GM12874 (cell line): ENCODE measurements around the gene DIPK2A.

Source experiments
- CTCF ChIP-seq: IDR thresholded peaks from 2 replicates; pipeline ENCODE4 v1.5.1; 2011; ENCODE audit warnings: low read depth, mild to moderate bottlenecking, control low read depth, low read length, moderate library complexity; ENCODE audit not compliant: insufficient read depth

Gene DIPK2A

GRCh38 chr3:143951351-143951971, 20.2 kb upstream of the DIPK2A start:
- TF ChIP-seq CTCF: peak; percentile 55; the same call in 1 of the 2 replicates

GRCh38 chr3:143952569-143953072, 19.0 kb upstream of the DIPK2A start:
- TF ChIP-seq CTCF: 0 out of 2 replicates have a peak, but pooled peaks have one; percentile 8

- no peak for TF ChIP-seq CTCF
These were observed 16.5 kb upstream of the DIPK2A start for GRCh38 chr3:143955113-143955512.

- TF ChIP-seq CTCF: no peak
These were observed 14.8 kb upstream of the DIPK2A start for GRCh38 chr3:143956838-143957237.

GRCh38 chr3:143957453-143957852, 14.2 kb upstream of the DIPK2A start:
- no peak for TF ChIP-seq CTCF

GRCh38 chr3:143958966-143959365, 12.7 kb upstream of the DIPK2A start:
- no peak for TF ChIP-seq CTCF

GRCh38 chr3:143961342-143961741, 10.3 kb upstream of the DIPK2A start:
- TF ChIP-seq CTCF: no peak

GRCh38 chr3:143963946-143964345, 7.7 kb upstream of the DIPK2A start:
- TF ChIP-seq CTCF: no peak
